AG04449 (cell line): ENCODE measurements around the gene ADAMTS19.

ENCODE experiments used
- CTCF ChIA-PET: fragments of 350-600 bp; formaldehyde crosslinking; extraction: SDS; loops from one replicate; lab custom pipeline; 2021; ENCODE audit warnings: antibody characterized with exemption; lab: Yijun Ruan, JAX
- POLR2A ChIA-PET: fragments of 400-600, 350-600 bp; formaldehyde crosslinking; extraction: SDS; loops from one replicate; lab custom pipeline; 2020; ENCODE audit warnings: antibody characterized with exemption, inconsistent platforms; lab: Yijun Ruan, JAX
- DNase-seq: peaks from one replicate; pipeline ENCODE4 v3.0.0-alpha.2; 2010; ENCODE audit warnings: low read depth, low spot score
- H3K4me3 ChIP-seq: 2 replicates; pipeline ENCODE4 v1.5.1; 2011; ENCODE audit warnings: low read depth, mild to moderate bottlenecking, control low read depth, low read length
- TF ChIP-seq, protein P1 (sequence below): IDR thresholded peaks from one replicate; pipeline ENCODE4 v1.5.1; 2011; ENCODE audit warnings: mild to moderate bottlenecking, moderate library complexity, low read length, control low read depth, inconsistent platforms; ENCODE audit not compliant: insufficient read depth; ENCODE audit errors: missing control alignments

ADAMTS19 gene

GRCh38 chr5:129717751-129718310 lies 257.7 kb downstream of the ADAMTS19 start:
- no peak overlapping the region for H3K4me3 ChIP-seq
- ChIA-PET POLR2A (no interaction called here), CTCF (interaction anchor here (0.9 kb wide), 1 partner anchor 54 kb away, joined by 3 read pairs; no protein-coding TSS in a partner anchor)
- no peak for DNase-seq
- TF ChIP-seq, protein P1, sequence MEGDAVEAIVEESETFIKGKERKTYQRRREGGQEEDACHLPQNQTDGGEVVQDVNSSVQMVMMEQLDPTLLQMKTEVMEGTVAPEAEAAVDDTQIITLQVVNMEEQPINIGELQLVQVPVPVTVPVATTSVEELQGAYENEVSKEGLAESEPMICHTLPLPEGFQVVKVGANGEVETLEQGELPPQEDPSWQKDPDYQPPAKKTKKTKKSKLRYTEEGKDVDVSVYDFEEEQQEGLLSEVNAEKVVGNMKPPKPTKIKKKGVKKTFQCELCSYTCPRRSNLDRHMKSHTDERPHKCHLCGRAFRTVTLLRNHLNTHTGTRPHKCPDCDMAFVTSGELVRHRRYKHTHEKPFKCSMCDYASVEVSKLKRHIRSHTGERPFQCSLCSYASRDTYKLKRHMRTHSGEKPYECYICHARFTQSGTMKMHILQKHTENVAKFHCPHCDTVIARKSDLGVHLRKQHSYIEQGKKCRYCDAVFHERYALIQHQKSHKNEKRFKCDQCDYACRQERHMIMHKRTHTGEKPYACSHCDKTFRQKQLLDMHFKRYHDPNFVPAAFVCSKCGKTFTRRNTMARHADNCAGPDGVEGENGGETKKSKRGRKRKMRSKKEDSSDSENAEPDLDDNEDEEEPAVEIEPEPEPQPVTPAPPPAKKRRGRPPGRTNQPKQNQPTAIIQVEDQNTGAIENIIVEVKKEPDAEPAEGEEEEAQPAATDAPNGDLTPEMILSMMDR = no peak

DNA sequence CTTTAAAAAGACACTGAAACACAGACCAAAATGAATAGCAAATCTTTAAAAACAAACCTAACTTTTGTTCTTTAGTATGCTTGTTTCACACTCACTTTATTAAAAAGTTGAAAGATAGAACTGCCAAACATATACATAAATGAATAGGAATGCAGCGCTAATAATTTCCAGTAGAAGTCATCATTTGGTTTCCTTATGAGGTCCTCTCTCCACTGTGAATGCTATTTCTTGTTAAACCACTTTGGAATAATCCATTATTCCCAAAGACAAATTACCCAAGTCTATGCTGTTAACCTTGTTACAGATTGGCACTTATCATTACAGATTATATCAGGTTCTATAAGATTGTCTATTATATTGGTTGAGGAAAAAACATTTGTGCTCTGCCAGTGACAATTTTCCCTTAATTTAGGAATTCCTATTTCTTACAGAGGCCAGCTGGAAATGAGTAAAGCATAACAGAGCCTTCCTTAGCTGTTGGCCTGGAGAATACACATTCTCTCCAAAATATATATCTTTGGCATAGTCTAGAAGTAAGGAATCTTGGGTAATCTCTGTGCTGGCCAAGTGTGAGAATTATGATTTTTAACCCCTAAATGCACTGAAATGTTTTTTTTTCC lies 258.5 kb downstream of the ADAMTS19 start:
- H3K4me3 ChIP-seq = no peak overlapping the region
- TF ChIP-seq, protein P1 = no peak
- POLR2A ChIA-PET = no interaction called here
- no peak for DNase-seq
- CTCF ChIA-PET = interaction anchor here (1.2 kb wide), 1 partner anchor 53 kb away, joined by 3 read pairs; no protein-coding TSS in a partner anchor

- DNase-seq = no peak
- TF ChIP-seq, protein P1 = no peak
- H3K4me3 ChIP-seq = no peak overlapping the region
- CTCF ChIA-PET = no interaction called here
- POLR2A ChIA-PET = no interaction called here
These were observed 264.1 kb downstream of the ADAMTS19 start for GRCh38 chr5:129724222-129724621.

DNA sequence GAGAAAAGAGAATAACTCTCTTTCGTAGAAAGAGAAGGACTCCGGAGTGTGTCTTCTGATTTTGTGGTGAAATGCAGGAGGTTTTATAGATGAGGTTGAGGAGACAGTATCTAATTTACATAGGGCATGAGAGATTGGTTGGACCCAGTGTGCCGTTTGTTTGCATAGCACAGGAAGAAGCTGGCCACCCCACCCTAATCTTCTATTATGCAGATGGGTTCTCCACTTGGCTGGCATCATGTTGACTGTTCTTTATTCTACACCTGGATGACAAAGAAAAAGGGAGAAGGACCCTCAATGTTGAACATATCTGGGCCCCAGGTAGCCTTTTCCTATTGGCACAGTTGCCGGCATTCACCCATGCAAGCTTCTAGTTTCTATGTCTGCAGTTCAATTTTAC lies 264.5 kb downstream of the ADAMTS19 start:
- no peak overlapping the region for H3K4me3 ChIP-seq
- ChIA-PET POLR2A (no interaction called here), CTCF (no interaction called here)
- no peak for DNase-seq
- TF ChIP-seq, protein P1 = no peak

- ChIA-PET POLR2A (no interaction called here), CTCF (no interaction called here)
- TF ChIP-seq, protein P1 = no peak
These were observed 279.7 kb downstream of the ADAMTS19 start for GRCh38 chr5:129739773-129740172.

DNA sequence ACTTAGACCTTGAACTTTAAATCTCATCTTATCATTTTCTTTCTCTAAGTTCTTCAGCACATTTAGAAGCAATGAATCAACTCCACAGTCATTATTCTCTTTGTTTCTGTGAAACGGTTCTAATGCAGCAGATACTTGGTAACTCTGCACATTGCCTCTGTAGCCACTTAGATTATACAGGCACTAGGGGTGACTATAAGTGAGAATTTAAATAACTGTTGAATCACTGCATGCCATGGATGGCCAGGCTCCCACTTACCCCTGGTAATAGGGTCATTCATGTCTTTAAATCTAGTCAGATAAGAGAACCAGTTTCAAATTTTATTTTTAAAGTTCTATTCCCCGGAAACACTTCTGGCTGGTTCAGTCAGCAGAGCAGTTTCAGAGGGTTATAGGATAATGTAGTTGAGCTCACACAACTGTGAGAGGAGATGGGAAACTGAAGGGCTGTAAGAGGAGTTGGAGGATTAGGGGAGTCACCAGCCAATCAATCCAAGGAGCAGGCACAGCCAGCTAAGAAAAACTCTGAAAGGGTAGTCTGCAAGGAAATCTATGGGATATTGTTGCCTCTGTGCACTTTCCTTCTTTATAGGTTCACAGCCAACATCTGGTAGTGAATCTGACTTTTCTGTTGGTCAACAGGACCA lies 283.6 kb downstream of the ADAMTS19 start:
- CTCF ChIA-PET = no interaction called here

More at GRCh38 chr5:129739773-129740172, 279.7 kb downstream of the ADAMTS19 start:
- no peak overlapping the region for H3K4me3 ChIP-seq
- no peak for DNase-seq

More for the DNA sequence above, 283.6 kb downstream of the ADAMTS19 start:
- POLR2A ChIA-PET = no interaction called here
- DNase-seq = no peak
- TF ChIP-seq, protein P1 = no peak
- H3K4me3 ChIP-seq = no peak overlapping the region
